Neural cell (in vitro differentiated cells): ENCODE measurements around the gene RAB3GAP2. TPM values are rescaled to one million over a fixed set of nuclear protein-coding genes. Genes with fewer than 3 reads are reported as not detected.

Experiments
- H2AFZ ChIP-seq: fragments of 200-600, 300-800 bp; sonication (generic), shearing (Covaris generic); 2 replicates; pipeline ENCODE4 v1.6.0; 2014; ENCODE audit warnings: low read depth, mild to moderate bottlenecking, antibody characterized with exemption, low read length, moderate library complexity
- H3F3A ChIP-seq: fragments of 200-600 bp; shearing (Covaris generic); 2 replicates; pipeline ENCODE4 v1.6.1; 2016; ENCODE audit warnings: mild to moderate bottlenecking, moderate library complexity, mixed read lengths, antibody characterized with exemption, low read length; ENCODE audit not compliant: insufficient read depth, poor library complexity, severe bottlenecking
- H3K27ac ChIP-seq: fragments of 200-600, 300-800 bp; sonication (generic), shearing (Covaris generic); 2 replicates; pipeline ENCODE4 v1.5.1; 2014; ENCODE audit warnings: mild to moderate bottlenecking, low read length, moderate library complexity
- H3K27me3 ChIP-seq: fragments of 300-800, 200-600 bp; sonication (generic), shearing (Covaris generic); 2 replicates; pipeline ENCODE4 v1.6.0; 2014; ENCODE audit warnings: mild to moderate bottlenecking, low read depth, low read length, moderate library complexity; ENCODE audit not compliant: insufficient read depth
- H3K36me3 ChIP-seq: fragments of 300-800, 200-600 bp; sonication (generic), shearing (Covaris generic); 2 replicates; pipeline ENCODE4 v1.5.1; 2014; ENCODE audit warnings: mild to moderate bottlenecking, antibody characterized with exemption, low read length, moderate library complexity; ENCODE audit not compliant: insufficient read depth
- H3K4me2 ChIP-seq: fragments of 300-800, 200-600 bp; sonication (generic), shearing (Covaris generic); 2 replicates; pipeline ENCODE4 v1.6.0; 2014; ENCODE audit warnings: mild to moderate bottlenecking, low read length
- H3K4me3 ChIP-seq: fragments of 300-800, 200-600 bp; sonication (generic), shearing (Covaris generic); 2 replicates; pipeline ENCODE4 v1.5.1; 2014; ENCODE audit warnings: mild to moderate bottlenecking, low read length, moderate library complexity
- H3K79me2 ChIP-seq: fragments of 200-600 bp; shearing (Covaris generic); replicated peaks from 2 replicates; pipeline ENCODE4 v1.6.0; 2014; ENCODE audit warnings: mild to moderate bottlenecking, low read length, moderate library complexity; ENCODE audit not compliant: insufficient read depth
- H3K9ac ChIP-seq: fragments of 300-800, 200-600 bp; sonication (generic), shearing (Covaris generic); 2 replicates; pipeline ENCODE4 v1.6.1; 2016; ENCODE audit warnings: mild to moderate bottlenecking, low read length, mixed read lengths
- H3K9me2 ChIP-seq: fragments of 200-600 bp; shearing (Covaris generic); 2 replicates; pipeline ENCODE4 v1.6.1; 2016; ENCODE audit warnings: mild to moderate bottlenecking, low read length, mixed read lengths; ENCODE audit not compliant: insufficient read depth
- H3K9me3 ChIP-seq: fragments of 200-600, 300-800 bp; sonication (generic), shearing (Covaris generic); 2 replicates; pipeline ENCODE4 v1.6.1; 2016; ENCODE audit warnings: mild to moderate bottlenecking, mixed run types, low read length, moderate library complexity, mixed read lengths
- H4K20me1 ChIP-seq: fragments of 200-600 bp; shearing (Covaris generic); 2 replicates; pipeline ENCODE4 v1.6.1; 2016; ENCODE audit warnings: mild to moderate bottlenecking, mixed run types; ENCODE audit not compliant: insufficient read depth
- CTCF ChIP-seq: fragments of 450-650 bp; IDR thresholded peaks from 2 replicates; pipeline ENCODE4 v1.5.1; 2014; ENCODE audit warnings: antibody characterized with exemption, mild to moderate bottlenecking, moderate library complexity; ENCODE audit not compliant: poor library complexity, severe bottlenecking
- EP300 ChIP-seq: fragments of 450-650 bp; conservative IDR thresholded peaks from 2 replicates; pipeline ENCODE4 v1.6.1; 2014; ENCODE audit warnings: antibody characterized with exemption, mild to moderate bottlenecking, moderate library complexity; ENCODE audit not compliant: poor library complexity, severe bottlenecking
- EZH2 ChIP-seq: fragments of 200-600, 300-800 bp; shearing (Covaris generic), sonication (generic); IDR thresholded peaks from 2 replicates; pipeline ENCODE4 v1.6.1; 2014; ENCODE audit warnings: antibody characterized with exemption, low read length, borderline replicate concordance, mild to moderate bottlenecking; ENCODE audit not compliant: insufficient read depth, poor library complexity, severe bottlenecking
- MXI1 ChIP-seq: fragments of 450-650 bp; conservative IDR thresholded peaks from 2 replicates; pipeline ENCODE4 v1.6.1; 2014; ENCODE audit warnings: antibody characterized with exemption, mild to moderate bottlenecking; ENCODE audit not compliant: poor library complexity, severe bottlenecking
- POLR2AphosphoS5 ChIP-seq: IDR thresholded peaks from 2 replicates; pipeline ENCODE4 v1.6.1; 2012
- RAD21 ChIP-seq: fragments of 450-650 bp; conservative IDR thresholded peaks from 2 replicates; pipeline ENCODE4 v1.6.1; 2014; ENCODE audit warnings: antibody characterized with exemption, mild to moderate bottlenecking, moderate library complexity
- REST ChIP-seq: IDR thresholded peaks from 2 replicates; pipeline ENCODE4 v1.6.1; 2012; ENCODE audit warnings: borderline replicate concordance
- SMC3 ChIP-seq: fragments of 450-650 bp; conservative IDR thresholded peaks from 2 replicates; pipeline ENCODE4 v1.6.1; 2014; ENCODE audit warnings: antibody characterized with exemption, mild to moderate bottlenecking, moderate library complexity; ENCODE audit not compliant: poor library complexity
- TAF1 ChIP-seq: IDR thresholded peaks from 2 replicates; pipeline ENCODE4 v1.6.1; 2012; ENCODE audit warnings: low read depth
- polyA plus RNA-seq: library from polyadenylated mRNA; depleted of rRNA; stranded (reverse); fragments of >200 nt; gene quantifications from 2 replicates; pipeline ENCODE4 v1.2.3, GENCODE V29; 2014

Gene RAB3GAP2
- polyA plus RNA-seq, 1 donor from 2014 or later: 39.9 TPM

DNA sequence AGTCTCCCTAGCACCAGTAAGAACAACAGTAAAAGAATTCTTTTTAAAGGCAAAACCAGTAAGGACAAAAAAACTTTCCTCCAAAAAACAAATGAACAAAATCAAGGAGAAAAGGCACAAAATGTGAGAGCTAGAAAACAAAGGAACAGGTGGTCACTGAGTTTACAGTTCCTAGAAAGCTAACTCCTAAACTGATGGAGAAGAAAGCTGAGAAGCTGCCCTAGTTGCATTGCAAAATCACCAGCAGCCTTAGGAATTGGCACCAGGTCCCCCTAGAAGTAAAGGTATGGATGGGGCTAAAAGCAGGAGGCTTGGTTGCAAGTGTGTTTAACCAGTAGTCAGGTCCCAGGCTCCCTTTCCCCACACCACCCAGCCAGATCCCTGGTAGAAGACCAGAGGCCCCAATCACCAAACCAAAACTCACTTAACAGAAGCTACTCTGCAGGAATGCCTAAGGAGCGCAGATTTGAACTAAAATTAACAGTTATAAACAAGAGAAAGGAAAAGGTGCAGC is 47.6 kb downstream of the RAB3GAP2 start:
- peaks cover 5% of the 10 kb centered on the region for H3K79me2 ChIP-seq
- H3K4me2 ChIP-seq: no peak overlapping the region
- no peaks in the 10 kb centered on the region for H3K9me3 ChIP-seq
- H3K27ac ChIP-seq: no peak overlapping the region
- H3K27me3 ChIP-seq: no peaks in the 10 kb centered on the region
- H3K9ac ChIP-seq: no peak overlapping the region
- no peaks in the 10 kb centered on the region for H3K36me3 ChIP-seq
- no peaks in the 10 kb centered on the region for H3F3A ChIP-seq
- no peak overlapping the region for H3K4me3 ChIP-seq
- H4K20me1 ChIP-seq: no peaks in the 10 kb centered on the region
- TF ChIP-seq EP300: no peak
- no peak for TF ChIP-seq POLR2AphosphoS5
- TF ChIP-seq EZH2: no peak
- no peak for TF ChIP-seq CTCF
- TF ChIP-seq SMC3: no peak
- TF ChIP-seq MXI1: no peak
- no peak for TF ChIP-seq REST
- no peak for TF ChIP-seq TAF1
- no peak for TF ChIP-seq RAD21
- H3K9me2 ChIP-seq: no peaks in the 10 kb centered on the region
- H2AFZ ChIP-seq: no peak overlapping the region

GRCh38 chr1:220224033-220224432 is 48.2 kb downstream of the RAB3GAP2 start:
- Histone ChIP-seq H3K9me3 (no peaks in the 10 kb centered on the region), H3K36me3 (no peaks in the 10 kb centered on the region), H3K27me3 (no peaks in the 10 kb centered on the region), H3K27ac (no peak overlapping the region), H3K9ac (no peak overlapping the region), H3K4me3 (no peak overlapping the region), H4K20me1 (no peaks in the 10 kb centered on the region), H3F3A (no peaks in the 10 kb centered on the region), H3K4me2 (no peak overlapping the region), H2AFZ (no peak overlapping the region), H3K9me2 (no peaks in the 10 kb centered on the region), H3K79me2 (peaks cover 5% of the 10 kb centered on the region)
- TF ChIP-seq TAF1 (no peak), REST (no peak), EP300 (no peak), RAD21 (no peak), POLR2AphosphoS5 (no peak), MXI1 (no peak), SMC3 (no peak), CTCF (no peak), EZH2 (no peak)
